Stimulated activated memory B cell treated with anti-CD40 and anti-IgM and Interleukin-4, amounts not matched to agents 10 μg/mL and 1 μg/mL and 100 μg/mL, for 72 hours (primary cell): ENCODE data around the gene RALGPS1.

Experiments used
- ATAC-seq: fragments of 150-1000 bp; cut with Tn5 transposase; 2 replicates; pipeline ENCODE4 v1.10.0; 2021
- H3K27ac Mint-ChIP-seq: one replicate; pipeline ENCODE4 v1.8.0; 2022; ENCODE audit warnings: mild to moderate bottlenecking, mixed read lengths
- H3K27me3 Mint-ChIP-seq: one replicate; pipeline ENCODE4 v1.8.0; 2022; ENCODE audit warnings: mixed read lengths
- H3K36me3 Mint-ChIP-seq: one replicate; pipeline ENCODE4 v1.8.0; 2022; ENCODE audit warnings: mixed read lengths
- H3K4me1 Mint-ChIP-seq: one replicate; pipeline ENCODE4 v1.8.0; 2022; ENCODE audit warnings: mixed read lengths
- H3K4me3 Mint-ChIP-seq: one replicate; pipeline ENCODE4 v1.8.0; 2022; ENCODE audit warnings: mild to moderate bottlenecking, moderate library complexity, mixed read lengths
- H3K9me3 Mint-ChIP-seq: one replicate; pipeline ENCODE4 v1.8.0; 2022; ENCODE audit warnings: mixed read lengths

Gene RALGPS1

DNA sequence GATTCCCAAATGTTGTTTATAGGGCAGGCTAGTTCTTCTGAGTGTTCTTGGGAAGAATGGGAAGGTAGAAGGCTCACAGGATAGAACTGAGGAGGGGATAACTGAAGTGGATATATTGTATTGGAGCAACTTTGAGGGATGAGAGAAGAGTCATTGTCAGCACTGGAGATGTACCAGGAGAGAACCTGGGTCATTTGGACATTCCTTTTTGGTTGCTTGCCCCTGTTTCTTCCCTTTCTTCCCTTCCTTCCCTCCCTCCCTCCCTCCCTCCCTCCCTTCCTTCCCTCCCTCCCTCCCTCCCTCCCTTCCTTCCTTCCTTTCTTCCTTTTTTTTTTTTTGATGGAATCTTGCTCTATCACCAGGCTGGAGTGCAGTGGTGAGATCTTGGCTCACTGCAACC, 45.3 kb downstream of the RALGPS1 start:
- H3K27me3 Mint-ChIP-seq, result no peaks in the 10 kb centered on the region
- peaks cover 23% of the 10 kb centered on the region for H3K4me1 Mint-ChIP-seq
- H3K36me3 Mint-ChIP-seq, result peaks cover 5% of the 10 kb centered on the region
- no peaks in the 10 kb centered on the region for H3K9me3 Mint-ChIP-seq
- no peak overlapping the region for H3K4me3 Mint-ChIP-seq
- no peak overlapping the region for H3K27ac Mint-ChIP-seq
- ATAC-seq, result no peak

DNA sequence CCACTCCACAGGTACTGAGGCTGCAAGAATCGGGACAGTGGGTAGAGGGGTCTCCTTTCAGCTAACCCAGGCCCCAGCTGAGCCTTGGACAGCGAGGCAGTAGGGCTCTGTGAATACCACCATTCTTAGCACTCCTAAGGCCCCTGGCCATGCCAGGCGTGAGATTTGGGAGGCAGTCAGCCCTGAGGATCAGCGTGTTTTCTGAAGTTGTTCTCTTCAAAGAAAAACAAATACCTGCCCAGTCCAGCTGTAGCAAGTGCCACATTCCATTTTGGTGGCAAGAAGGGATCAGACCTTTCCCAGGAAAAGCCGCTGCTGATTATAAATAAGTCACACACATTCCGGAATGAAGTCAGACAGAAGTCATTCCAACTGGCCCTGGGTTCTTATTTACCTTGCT, 47.8 kb downstream of the RALGPS1 start:
- H3K4me1 Mint-ChIP-seq, result peaks cover 17% of the 10 kb centered on the region
- H3K27me3 Mint-ChIP-seq, result no peaks in the 10 kb centered on the region
- H3K9me3 Mint-ChIP-seq, result no peaks in the 10 kb centered on the region
- H3K4me3 Mint-ChIP-seq, result no peak overlapping the region
- peaks cover 14% of the 10 kb centered on the region for H3K36me3 Mint-ChIP-seq
- no peak overlapping the region for H3K27ac Mint-ChIP-seq
- no peak for ATAC-seq

DNA sequence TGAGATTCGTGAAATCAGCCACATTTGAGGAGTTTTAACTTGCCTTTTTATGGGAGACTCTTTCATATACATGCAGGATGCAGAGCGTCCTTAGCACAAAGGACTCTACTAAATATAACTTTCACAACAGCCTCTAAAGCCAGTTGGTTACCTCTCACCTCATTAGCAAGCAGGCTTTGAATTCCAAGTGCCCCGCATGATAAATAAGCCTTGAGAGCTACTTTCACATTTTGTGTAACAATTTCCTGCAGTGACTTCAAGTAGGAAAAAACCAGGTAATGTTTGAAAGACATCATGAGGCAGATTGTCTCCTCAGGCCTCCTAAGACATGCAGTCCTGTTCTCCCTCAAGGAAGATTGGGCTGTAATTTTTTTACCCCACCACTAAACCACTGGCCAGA, 50.5 kb downstream of the RALGPS1 start:
- ATAC-seq, result no peak
- H3K4me3 Mint-ChIP-seq, result no peak overlapping the region
- H3K27ac Mint-ChIP-seq, result no peak overlapping the region
- H3K36me3 Mint-ChIP-seq, result peaks cover 16% of the 10 kb centered on the region
- H3K27me3 Mint-ChIP-seq, result no peaks in the 10 kb centered on the region
- H3K4me1 Mint-ChIP-seq, result no peaks in the 10 kb centered on the region
- no peaks in the 10 kb centered on the region for H3K9me3 Mint-ChIP-seq

DNA sequence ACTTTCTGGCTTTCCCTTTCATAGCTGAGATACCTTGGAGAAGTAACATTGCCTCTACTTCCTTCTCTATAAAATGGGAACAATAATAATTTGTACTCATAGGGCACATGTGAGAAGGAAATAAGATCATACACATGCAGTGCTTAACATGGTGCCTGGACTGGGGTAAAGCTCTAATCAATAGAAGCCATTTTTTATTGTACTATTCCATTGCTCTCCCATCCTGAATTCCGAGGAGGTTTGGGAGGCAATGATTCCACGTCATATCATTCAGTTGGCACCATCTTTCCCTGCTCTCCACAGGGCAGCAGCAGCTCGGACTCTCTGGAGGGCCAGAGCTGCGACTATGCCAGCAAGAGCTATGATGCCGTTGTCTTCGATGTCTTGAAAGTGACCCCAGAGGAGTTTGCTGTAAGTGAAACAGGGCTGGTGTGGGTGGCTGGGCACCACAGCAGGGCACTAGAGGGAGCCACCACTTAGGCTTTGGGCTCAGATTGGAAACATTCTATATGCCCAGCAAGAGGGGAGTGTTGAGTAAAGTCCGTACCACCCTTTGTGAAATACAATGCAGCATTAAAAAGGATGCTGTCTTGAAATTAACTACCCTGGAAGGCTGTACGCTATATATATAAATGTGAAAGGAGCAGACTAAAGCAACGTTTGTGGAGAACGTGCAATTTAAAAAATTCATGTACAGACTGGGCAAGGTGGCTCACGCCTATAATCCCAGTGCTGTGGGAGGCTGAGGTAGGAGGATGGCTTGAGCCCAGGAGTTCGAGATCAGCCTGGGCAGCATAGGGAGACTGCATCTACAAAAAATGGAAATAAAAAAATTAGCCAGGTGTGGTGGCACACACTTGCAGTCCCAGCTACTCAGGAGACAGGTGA, 51.2 kb downstream of the RALGPS1 start:
- Mint-ChIP-seq H3K4me3 (no peak overlapping the region), H3K9me3 (no peaks in the 10 kb centered on the region), H3K36me3 (peaks cover 19% of the 10 kb centered on the region), H3K27me3 (no peaks in the 10 kb centered on the region), H3K27ac (no peak overlapping the region), H3K4me1 (no peaks in the 10 kb centered on the region)
- peak; percentile 61 for ATAC-seq

DNA sequence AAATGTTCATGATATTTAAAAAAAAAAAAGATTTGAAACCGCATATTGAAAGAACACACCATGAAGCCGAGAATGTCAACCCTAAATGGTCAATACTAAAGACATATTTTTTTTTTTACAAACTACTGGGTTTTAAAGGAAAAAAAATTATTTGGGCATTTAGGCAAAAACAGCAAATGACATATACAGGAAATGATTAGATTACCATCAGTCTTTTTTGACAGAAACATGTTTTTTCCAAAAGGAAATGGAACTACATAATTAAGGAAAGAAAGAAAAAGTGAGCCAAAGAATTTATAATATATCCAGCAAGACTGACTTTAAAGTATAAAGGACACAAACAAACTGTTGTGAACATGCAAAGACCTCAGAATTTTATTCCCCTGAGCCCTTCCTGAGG, 56.7 kb downstream of the RALGPS1 start:
- H3K4me1 Mint-ChIP-seq, result no peaks in the 10 kb centered on the region
- H3K27ac Mint-ChIP-seq, result no peak overlapping the region
- H3K9me3 Mint-ChIP-seq, result no peaks in the 10 kb centered on the region

DNA sequence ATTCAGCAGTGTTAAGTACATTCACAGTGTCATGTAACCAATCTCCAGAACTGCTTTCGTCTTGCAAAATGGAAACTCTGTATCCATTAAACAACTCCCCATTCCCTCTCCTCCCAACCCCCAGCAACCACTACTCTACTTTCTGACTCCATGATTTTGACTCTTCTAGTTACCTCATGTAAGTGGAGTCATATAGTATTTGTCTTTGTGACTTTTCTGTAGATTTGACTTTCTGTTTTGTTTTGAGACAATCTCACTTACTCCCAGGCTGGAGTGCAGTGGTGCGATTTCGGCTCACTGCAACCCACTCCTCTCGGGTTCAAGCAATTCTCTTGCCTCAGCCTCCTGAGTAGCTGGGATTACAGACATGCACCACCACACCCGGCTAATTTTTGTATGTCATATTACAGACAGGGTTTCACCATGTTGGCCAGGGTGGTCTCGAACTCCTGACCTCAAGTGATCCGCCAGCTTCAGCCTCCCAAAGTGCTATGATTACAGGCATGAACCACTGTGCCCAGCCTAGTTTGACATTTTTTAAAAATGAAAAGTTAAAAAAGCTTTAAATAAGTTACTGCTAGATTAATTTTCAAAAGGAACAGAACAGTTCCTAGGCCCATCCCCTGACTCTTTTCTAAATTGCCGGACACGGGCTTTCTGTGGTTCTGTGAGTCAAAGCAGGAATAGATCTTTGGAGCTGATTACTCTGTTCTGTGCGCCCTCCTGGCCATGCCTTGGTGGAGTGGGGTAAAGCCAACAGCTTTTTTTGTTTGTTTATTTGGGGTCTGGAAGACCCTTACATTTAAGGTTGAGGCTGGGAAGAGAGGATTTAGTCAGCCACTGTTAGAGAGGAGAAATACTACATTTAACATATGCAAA, 59.3 kb downstream of the RALGPS1 start:
- Mint-ChIP-seq H3K27me3 (no peaks in the 10 kb centered on the region), H3K36me3 (peaks cover 42% of the 10 kb centered on the region), H3K9me3 (no peaks in the 10 kb centered on the region), H3K27ac (no peak overlapping the region), H3K4me3 (no peak overlapping the region), H3K4me1 (no peaks in the 10 kb centered on the region)
- no peak for ATAC-seq

More for the DNA sequence above, 56.7 kb downstream of the RALGPS1 start:
- Mint-ChIP-seq H3K4me3 (no peak overlapping the region), H3K27me3 (no peaks in the 10 kb centered on the region), H3K36me3 (peaks cover 29% of the 10 kb centered on the region)
- no peak for ATAC-seq

DNA sequence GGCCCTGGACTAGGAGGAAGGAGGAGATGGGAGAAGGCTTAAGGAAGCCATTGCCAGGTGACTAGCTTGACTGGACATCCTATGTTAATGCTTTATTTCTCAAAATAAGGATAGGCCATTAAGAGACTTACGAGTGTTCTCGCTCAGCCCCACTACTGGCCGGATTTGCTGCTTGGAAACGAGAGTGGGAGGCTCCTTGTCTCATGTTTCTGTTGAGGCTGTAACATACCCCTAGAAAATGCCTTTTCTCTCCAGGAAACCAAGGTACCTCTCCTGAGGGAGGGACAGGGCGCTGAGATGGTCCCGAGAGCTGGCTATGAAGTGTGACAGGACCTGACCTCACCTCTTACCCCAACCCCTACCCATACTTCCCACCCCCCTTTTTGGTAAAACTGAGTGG, 60.0 kb downstream of the RALGPS1 start:
- Mint-ChIP-seq H3K36me3 (peaks cover 44% of the 10 kb centered on the region), H3K9me3 (no peaks in the 10 kb centered on the region), H3K4me3 (no peak overlapping the region), H3K27ac (no peak overlapping the region), H3K4me1 (no peaks in the 10 kb centered on the region), H3K27me3 (no peaks in the 10 kb centered on the region)
- ATAC-seq, result no peak

DNA sequence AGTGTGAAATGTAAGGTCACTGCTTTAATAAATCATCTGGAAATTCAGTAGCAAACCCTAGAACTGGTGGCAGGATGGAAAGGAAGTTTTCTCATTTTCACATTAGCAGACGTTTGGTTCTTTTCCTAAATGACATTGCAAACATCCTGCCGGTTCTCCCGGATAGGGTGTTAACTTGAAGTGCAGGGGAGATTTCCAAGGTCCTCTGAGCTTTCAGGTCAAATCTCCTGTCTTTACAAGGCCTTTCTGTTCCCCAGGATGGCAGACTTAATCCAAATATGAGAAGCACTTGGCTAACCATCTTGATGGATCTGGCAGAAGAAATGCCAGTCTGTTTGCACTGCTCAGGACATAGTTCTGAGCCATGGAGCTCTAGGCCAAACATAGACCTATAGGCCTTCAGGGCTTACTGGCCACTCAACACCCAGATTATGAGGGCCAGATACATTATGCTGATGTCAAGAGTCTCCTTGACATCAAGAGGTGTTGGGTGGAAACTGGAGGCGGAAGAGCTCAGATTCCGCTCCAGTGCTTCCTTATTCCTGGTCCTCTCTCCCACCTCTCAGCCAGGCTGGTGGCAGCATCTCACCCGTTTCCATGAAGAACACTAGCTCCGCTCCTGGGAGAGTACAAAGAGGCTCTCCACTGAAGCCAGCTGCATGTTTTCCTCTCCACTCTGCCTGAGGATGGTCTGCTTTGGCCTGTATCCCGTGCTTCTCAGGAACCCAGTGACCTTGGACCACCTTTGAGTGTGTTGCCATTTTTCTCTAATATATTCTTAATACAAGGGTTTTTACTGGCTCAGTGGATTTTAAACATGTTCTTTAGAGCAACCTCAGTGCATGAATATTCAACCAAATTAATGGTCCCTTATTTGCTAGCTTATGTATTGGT, 61.0 kb downstream of the RALGPS1 start:
- no peak for ATAC-seq
- no peak overlapping the region for H3K27ac Mint-ChIP-seq
- H3K9me3 Mint-ChIP-seq, result no peaks in the 10 kb centered on the region
- no peak overlapping the region for H3K4me3 Mint-ChIP-seq
- no peaks in the 10 kb centered on the region for H3K4me1 Mint-ChIP-seq
- peaks cover 43% of the 10 kb centered on the region for H3K36me3 Mint-ChIP-seq
- no peaks in the 10 kb centered on the region for H3K27me3 Mint-ChIP-seq

DNA sequence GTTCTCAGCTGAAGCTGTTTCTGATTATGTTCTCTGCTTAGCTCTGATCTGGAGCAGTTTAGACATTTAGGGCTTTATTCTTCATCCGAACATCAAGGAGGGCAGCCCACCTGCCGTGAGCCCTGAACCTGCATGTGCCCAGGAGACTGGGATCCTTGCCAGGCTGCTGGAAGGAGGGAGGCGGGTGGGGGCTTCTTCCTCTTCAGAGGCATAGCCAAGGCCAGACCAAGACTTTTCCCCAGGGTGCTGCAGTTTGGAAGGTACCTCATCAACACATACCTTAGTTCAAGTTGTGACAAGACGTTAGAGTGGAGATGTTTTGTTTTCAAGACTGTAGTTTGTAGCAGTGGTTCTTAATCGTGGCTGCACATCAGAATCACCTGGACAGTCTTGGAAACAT, 64.9 kb downstream of the RALGPS1 start:
- Mint-ChIP-seq H3K9me3 (peaks cover 6% of the 10 kb centered on the region), H3K4me1 (peaks cover 7% of the 10 kb centered on the region), H3K36me3 (peaks cover 39% of the 10 kb centered on the region), H3K4me3 (no peak overlapping the region), H3K27me3 (no peaks in the 10 kb centered on the region), H3K27ac (no peak overlapping the region)
- no peak for ATAC-seq

DNA sequence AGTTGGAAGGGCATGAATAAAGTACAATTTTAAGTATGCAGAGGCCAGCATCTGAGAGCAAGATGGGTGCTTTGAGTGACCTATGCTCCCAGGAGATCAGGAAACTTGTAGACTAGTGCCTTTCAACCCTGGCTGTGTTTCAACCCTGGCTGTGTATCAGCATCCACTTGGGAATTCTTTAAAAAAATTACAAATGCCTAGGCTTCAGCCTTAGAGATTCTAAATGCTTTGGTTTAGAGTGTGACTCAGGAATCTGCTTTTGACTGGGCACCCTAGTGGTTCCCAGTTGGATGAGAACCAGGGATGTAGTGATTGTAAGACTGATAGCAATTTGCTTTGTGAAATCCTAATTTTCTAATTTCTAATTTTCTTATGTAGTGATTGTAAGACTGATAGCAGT, 65.6 kb downstream of the RALGPS1 start:
- no peak overlapping the region for H3K4me3 Mint-ChIP-seq
- peaks cover 39% of the 10 kb centered on the region for H3K36me3 Mint-ChIP-seq
- H3K9me3 Mint-ChIP-seq, result peaks cover 6% of the 10 kb centered on the region
- H3K4me1 Mint-ChIP-seq, result peaks cover 7% of the 10 kb centered on the region
- no peak overlapping the region for H3K27ac Mint-ChIP-seq
- no peak for ATAC-seq
- no peaks in the 10 kb centered on the region for H3K27me3 Mint-ChIP-seq

DNA sequence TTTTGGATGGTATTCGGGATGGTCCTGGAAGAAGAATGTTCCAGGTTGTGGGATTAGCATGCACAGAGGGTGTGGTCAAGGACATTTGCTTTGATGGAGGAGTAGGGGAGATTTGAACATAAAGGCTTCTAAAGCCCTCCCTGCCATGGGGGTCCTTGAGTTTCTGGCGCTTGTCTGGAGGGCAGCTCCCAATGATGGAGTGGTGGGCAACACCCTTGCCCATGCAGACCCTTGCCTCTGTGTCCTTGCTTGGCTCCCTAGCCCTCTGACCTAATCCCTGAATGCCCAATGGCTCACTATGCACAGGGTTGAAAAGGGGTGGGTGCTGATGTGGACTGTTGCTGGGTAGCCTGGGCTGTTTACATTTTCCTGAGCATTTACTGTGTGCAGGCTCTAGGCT, 66.6 kb downstream of the RALGPS1 start:
- no peak for ATAC-seq
- H3K27me3 Mint-ChIP-seq, result no peaks in the 10 kb centered on the region
- peaks cover 16% of the 10 kb centered on the region for H3K4me1 Mint-ChIP-seq
- peaks cover 35% of the 10 kb centered on the region for H3K36me3 Mint-ChIP-seq
- no peak overlapping the region for H3K27ac Mint-ChIP-seq
- H3K9me3 Mint-ChIP-seq, result peaks cover 6% of the 10 kb centered on the region
- no peak overlapping the region for H3K4me3 Mint-ChIP-seq

DNA sequence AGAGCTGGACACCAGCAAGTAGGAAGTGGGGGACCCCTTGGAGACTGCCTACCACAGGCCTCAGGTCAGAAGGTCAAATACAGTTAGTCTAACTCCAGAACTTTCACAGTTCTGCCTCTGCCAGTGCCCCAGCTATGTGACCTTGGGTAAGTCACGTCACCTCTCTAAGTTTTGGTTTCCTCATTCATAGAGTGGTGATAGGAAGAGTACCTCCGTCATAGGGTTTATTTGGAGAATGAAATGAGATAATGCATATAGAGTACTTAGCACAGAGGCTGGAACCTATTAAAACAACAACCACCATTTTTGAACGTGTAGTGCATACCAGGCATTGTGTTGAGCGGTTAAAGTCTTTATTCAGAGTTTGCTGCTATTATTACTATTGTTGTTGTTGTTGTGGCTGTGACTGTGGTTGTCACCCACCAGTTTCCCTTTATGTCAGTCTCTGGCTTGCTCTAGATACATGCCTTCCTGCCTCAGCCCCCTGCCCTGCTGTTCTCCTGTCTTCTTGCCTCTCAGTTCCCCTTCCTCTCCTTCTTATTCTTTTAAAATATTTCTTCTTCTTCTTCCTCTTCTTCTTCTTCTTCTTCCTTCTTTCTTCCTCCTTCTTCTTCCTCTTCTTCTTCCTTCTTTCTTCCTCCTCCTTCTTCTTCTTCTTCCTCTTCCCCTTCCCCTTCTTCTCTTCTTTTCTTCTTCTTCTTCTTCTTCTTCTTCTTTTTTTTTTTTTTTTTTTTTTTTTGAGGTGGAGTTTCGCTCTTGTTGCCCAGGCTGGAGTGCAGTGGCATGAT, 67.8 kb downstream of the RALGPS1 start:
- Mint-ChIP-seq H3K4me3 (no peak overlapping the region), H3K36me3 (peaks cover 29% of the 10 kb centered on the region), H3K27me3 (no peaks in the 10 kb centered on the region), H3K27ac (no peak overlapping the region), H3K9me3 (peaks cover 6% of the 10 kb centered on the region), H3K4me1 (peaks cover 28% of the 10 kb centered on the region)
- no peak for ATAC-seq

DNA sequence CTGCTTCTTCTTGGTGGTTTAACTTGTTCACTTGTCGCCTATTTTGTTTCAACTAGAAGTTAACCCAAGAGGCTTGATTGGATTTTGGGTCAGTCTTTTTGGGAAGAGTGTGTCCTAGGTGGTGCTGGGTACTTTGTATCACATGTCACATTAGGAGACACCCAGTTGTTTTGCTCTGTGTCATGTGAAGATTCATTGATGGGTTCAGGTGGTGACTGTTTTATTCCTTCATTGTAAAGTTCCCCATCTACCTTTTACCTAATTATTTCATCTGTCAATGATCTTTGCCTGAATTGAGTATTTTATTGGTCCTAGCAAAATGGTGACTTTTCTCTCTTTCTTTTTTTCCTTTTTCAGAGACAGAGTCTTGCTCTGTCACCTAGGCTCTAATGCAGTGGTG, 69.2 kb downstream of the RALGPS1 start:
- Mint-ChIP-seq H3K27ac (no peak overlapping the region), H3K27me3 (no peaks in the 10 kb centered on the region), H3K4me1 (peaks cover 35% of the 10 kb centered on the region), H3K9me3 (peaks cover 6% of the 10 kb centered on the region), H3K36me3 (peaks cover 27% of the 10 kb centered on the region), H3K4me3 (no peak overlapping the region)
- ATAC-seq, result no peak

DNA sequence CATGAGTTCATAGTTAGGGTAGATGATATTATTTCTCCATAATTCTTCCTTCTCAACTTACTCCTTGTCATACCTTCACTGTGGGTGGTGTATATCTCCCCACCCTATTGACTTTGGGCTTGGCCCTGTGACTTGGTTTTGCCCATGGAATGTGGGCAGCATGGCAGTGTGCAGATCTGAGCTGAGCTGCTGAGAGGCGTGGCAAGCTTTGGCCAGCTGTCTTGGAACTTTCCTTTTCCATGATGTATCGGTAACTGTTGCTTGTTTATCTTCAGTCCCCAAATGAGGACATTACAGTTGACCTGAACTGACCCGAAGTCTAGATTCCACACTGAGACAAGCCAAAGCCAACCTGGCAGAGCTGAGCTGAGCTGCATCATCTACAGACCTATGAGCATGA, 70.4 kb downstream of the RALGPS1 start:
- H3K9me3 Mint-ChIP-seq, result peaks cover 6% of the 10 kb centered on the region
- H3K4me1 Mint-ChIP-seq, result peaks cover 35% of the 10 kb centered on the region
- no peak for ATAC-seq
- H3K4me3 Mint-ChIP-seq, result no peak overlapping the region
- H3K27ac Mint-ChIP-seq, result no peak overlapping the region
- no peaks in the 10 kb centered on the region for H3K27me3 Mint-ChIP-seq
- H3K36me3 Mint-ChIP-seq, result peaks cover 32% of the 10 kb centered on the region
